D721Med (cell line): ENCODE data around the gene GDF2.

Experiments used
- DNase-seq: peaks from one replicate; pipeline ENCODE4 v3.0.0; 2011; ENCODE audit warnings: low spot score; ENCODE audit not compliant: insufficient read length
- FAIRE-seq: peaks from 2 replicates; lab custom pipeline; 2011; peaks lifted over from hg19 to GRCh38; lab: Jason Lieb, UNC
- CTCF ChIP-seq: IDR thresholded peaks from 2 replicates; pipeline ENCODE4 v1.5.1; 2012; ENCODE audit warnings: mild to moderate bottlenecking, control low read depth; ENCODE audit not compliant: insufficient read depth; ENCODE audit errors: missing control alignments

Gene GDF2

GRCh38 chr10:47311932-47312662, 10.2 kb upstream of the GDF2 start:
- peak; percentile 83 for TF ChIP-seq CTCF
- DNase-seq (peak; percentile 77), FAIRE-seq (no peak)

- no peak for FAIRE-seq
- DNase-seq, result no peak
- no peak for TF ChIP-seq CTCF
These were observed 9.6 kb upstream of the GDF2 start for GRCh38 chr10:47312663-47312995.

GRCh38 chr10:47314416-47314970, 7.8 kb upstream of the GDF2 start:
- no peak for TF ChIP-seq CTCF
- FAIRE-seq, result no peak
- no peak for DNase-seq

- FAIRE-seq (no peak), DNase-seq (no peak)
- no peak for TF ChIP-seq CTCF
These were observed 6.8 kb upstream of the GDF2 start for GRCh38 chr10:47315421-47315820.

DNA sequence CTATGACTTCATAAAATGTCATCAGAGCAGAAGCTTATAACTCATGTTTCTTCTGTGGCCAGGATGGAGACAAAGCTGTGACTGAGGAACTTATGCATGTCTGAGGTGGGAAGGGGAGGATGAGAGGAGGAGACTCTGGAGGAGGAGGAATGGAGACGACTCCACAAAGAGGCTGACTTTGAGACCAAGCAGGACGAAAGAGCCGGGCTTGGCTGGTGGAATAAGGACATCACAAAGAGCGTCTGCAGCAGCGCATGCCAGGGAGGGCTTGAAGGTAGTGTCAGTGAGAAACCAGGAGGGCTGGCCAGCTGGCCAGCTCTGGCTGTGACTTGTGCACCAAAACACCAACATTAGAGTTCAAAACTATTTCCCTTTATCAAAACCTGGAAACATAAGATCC, 6.1 kb upstream of the GDF2 start:
- DNase-seq (no peak), FAIRE-seq (no peak)
- no peak for TF ChIP-seq CTCF

GRCh38 chr10:47317251-47317650, 5.0 kb upstream of the GDF2 start:
- DNase-seq, result no peak
- TF ChIP-seq CTCF, result no peak
- no peak for FAIRE-seq

DNA sequence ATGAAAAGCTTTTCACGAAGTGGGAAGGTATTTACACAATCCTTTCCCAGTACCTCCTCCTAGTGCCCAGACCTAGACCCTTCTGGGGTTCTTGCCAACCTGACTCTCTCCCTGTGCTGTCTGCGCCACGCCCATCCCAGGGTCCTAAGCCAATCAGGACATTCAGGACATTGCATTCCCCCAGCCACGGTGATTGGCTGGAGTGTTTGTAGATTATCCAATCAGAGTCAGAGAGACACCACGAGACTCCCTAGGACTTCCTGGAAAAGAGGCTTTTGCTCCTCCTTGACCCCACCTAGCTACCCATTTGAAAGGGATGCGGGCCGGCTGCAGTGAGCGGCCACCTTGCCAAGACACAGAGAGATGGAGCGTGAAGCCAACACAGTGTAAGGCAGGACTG, 3.5 kb upstream of the GDF2 start:
- DNase-seq, result no peak
- TF ChIP-seq CTCF, result no peak
- no peak for FAIRE-seq
